Esophagus (tissue), 2 donors: Measurements from ENCODE around the gene RXRA. TPM values are rescaled to one million over a fixed set of nuclear protein-coding genes. Genes with fewer than 3 reads are reported as not detected.

Source experiments
- H3K27ac ChIP-seq, 2 donors: one replicate each; pipeline ENCODE4 v1.5.1; 2013; ENCODE audit warnings: low read depth in 2 of 2, mild to moderate bottlenecking in 2 of 2, inconsistent platforms in 1 of 2, low read length in 1 of 2, moderate library complexity in 1 of 2
- H3K27me3 ChIP-seq, 2 donors: one replicate each; pipeline ENCODE4 v1.6.1; 2013; ENCODE audit warnings: low read length in 2 of 2, control low read depth in 1 of 2, mild to moderate bottlenecking in 1 of 2; ENCODE audit not compliant: insufficient read depth in 2 of 2, control insufficient read depth in 1 of 2
- H3K36me3 ChIP-seq, 2 donors: one replicate each; pipeline ENCODE4 v1.6.1; 2013; ENCODE audit warnings: low read length in 1 of 2; ENCODE audit not compliant: control insufficient read depth in 2 of 2, insufficient read depth in 2 of 2
- H3K4me1 ChIP-seq, 2 donors: one replicate each; pipeline ENCODE4 v1.6.1; 2013; ENCODE audit warnings: low read length in 1 of 2; ENCODE audit not compliant: control insufficient read depth in 2 of 2, insufficient read depth in 2 of 2
- H3K4me3 ChIP-seq, 2 donors: one replicate each; pipeline ENCODE4 v1.5.1; 2013; ENCODE audit warnings: low read length in 2 of 2, mild to moderate bottlenecking in 2 of 2, low read depth in 1 of 2, moderate library complexity in 1 of 2
- H3K9me3 ChIP-seq, 2 donors: one replicate each; pipeline ENCODE4 v1.6.1; 2013; ENCODE audit warnings: mild to moderate bottlenecking in 2 of 2, low read depth in 1 of 2, low read length in 1 of 2, moderate library complexity in 1 of 2; ENCODE audit not compliant: control insufficient read depth in 2 of 2, insufficient read depth in 1 of 2
- WGBS, 2 donors: extraction: QIAGEN DNeasy Blood & Tissue Kit; methylation state at CpG; one replicate each; pipeline ENCODE4 v1.1.7; 2013; 5-methylcytosine and 5-hydroxymethylcytosine counted together
- polyA plus RNA-seq, 2 donors: library from polyadenylated mRNA; stranded (reverse); fragments of 200-250 nt; gene quantifications; one replicate each; pipeline ENCODE4 v1.2.3, GENCODE V29; 2013
- donor health status: healthy with polysubstance abuse.
- donor health status: Bipolar disorder and iron deficiency.

RXRA gene
- polyA plus RNA-seq, 2 donors: 31.4 to 63.4 TPM

- H3K9me3 ChIP-seq: no peaks in the 10 kb centered on the region
- 49 to 58% methylated on average over 27 of the region's 27 CpGs for WGBS, 2 donors
- H3K4me1 ChIP-seq: peaks cover 2 to 15% of the 10 kb centered on the region in 2 donors
- H3K4me3 ChIP-seq: no peak overlapping the region
- no peaks in the 10 kb centered on the region for H3K27me3 ChIP-seq
- no peak overlapping the region for H3K27ac ChIP-seq
- no peaks in the 10 kb centered on the region for H3K36me3 ChIP-seq
Measured at GRCh38 chr9:134286471-134287245, 39.6 kb upstream of the RXRA start.

GRCh38 chr9:134287591-134288491 is 38.4 kb upstream of the RXRA start:
- 56 to 59% methylated on average over 29 to 35 of the region's 35 CpGs for WGBS, 2 donors
- Histone ChIP-seq H3K9me3 (no peaks in the 10 kb centered on the region), H3K36me3 (no peaks in the 10 kb centered on the region), H3K4me3 (no peak overlapping the region), H3K27me3 (no peaks in the 10 kb centered on the region), H3K4me1 (peaks cover 2 to 13% of the 10 kb centered on the region in 2 donors), H3K27ac (no peak overlapping the region)

- Histone ChIP-seq H3K4me3 (no peak overlapping the region), H3K9me3 (no peaks in the 10 kb centered on the region), H3K27ac (no peak overlapping the region), H3K27me3 (no peaks in the 10 kb centered on the region), H3K36me3 (no peaks in the 10 kb centered on the region), H3K4me1 (peaks cover under 1 to 13% of the 10 kb centered on the region in 2 donors)
- 95% methylated on average over 10 of the region's 10 CpGs for whole genome bisulfite sequencing, 2 donors
Measured at GRCh38 chr9:134288746-134289145, 37.5 kb upstream of the RXRA start.

- no peak overlapping the region for H3K4me3 ChIP-seq
- WGBS, 2 donors: 79 to 82% methylated on average over 12 of the region's 12 CpGs
- no peak overlapping the region for H3K27ac ChIP-seq
- H3K27me3 ChIP-seq: no peaks in the 10 kb centered on the region
- peaks cover 0 to 13% of the 10 kb centered on the region in 2 donors for H3K4me1 ChIP-seq
- no peaks in the 10 kb centered on the region for H3K36me3 ChIP-seq
- no peaks in the 10 kb centered on the region for H3K9me3 ChIP-seq
Measured at GRCh38 chr9:134289241-134289875, 36.9 kb upstream of the RXRA start.

GRCh38 chr9:134290603-134291451 is 35.4 kb upstream of the RXRA start:
- Histone ChIP-seq H3K4me3 (no peak overlapping the region), H3K27ac (no peak overlapping the region), H3K27me3 (no peaks in the 10 kb centered on the region), H3K36me3 (no peaks in the 10 kb centered on the region), H3K9me3 (no peaks in the 10 kb centered on the region), H3K4me1 (peaks cover 0 to 13% of the 10 kb centered on the region in 2 donors)
- 95% methylated on average over 12 of the region's 12 CpGs for WGBS, 2 donors

- Histone ChIP-seq H3K27ac (no peak overlapping the region), H3K9me3 (no peaks in the 10 kb centered on the region), H3K27me3 (no peaks in the 10 kb centered on the region), H3K4me3 (no peak overlapping the region), H3K36me3 (no peaks in the 10 kb centered on the region), H3K4me1 (peaks cover 0 to 11% of the 10 kb centered on the region in 2 donors)
- WGBS, 2 donors: 69 to 76% methylated on average over 11 of the region's 11 CpGs
Measured at GRCh38 chr9:134291452-134291881, 34.8 kb upstream of the RXRA start.

GRCh38 chr9:134291961-134292871 is 34.0 kb upstream of the RXRA start:
- Histone ChIP-seq H3K9me3 (no peaks in the 10 kb centered on the region), H3K27ac (no peak overlapping the region), H3K4me1 (peaks cover 0 to 10% of the 10 kb centered on the region in 2 donors), H3K4me3 (no peak overlapping the region), H3K36me3 (no peaks in the 10 kb centered on the region), H3K27me3 (no peaks in the 10 kb centered on the region)
- WGBS, 2 donors: 89 to 91% methylated on average over 35 of the region's 35 CpGs

GRCh38 chr9:134293031-134293521 is 33.2 kb upstream of the RXRA start:
- H3K4me3 ChIP-seq: no peak overlapping the region
- H3K27me3 ChIP-seq: no peaks in the 10 kb centered on the region
- 63 to 75% methylated on average over 13 of the region's 13 CpGs for WGBS, 2 donors
- H3K36me3 ChIP-seq: no peaks in the 10 kb centered on the region
- no peaks in the 10 kb centered on the region for H3K9me3 ChIP-seq
- H3K4me1 ChIP-seq: peaks cover 0 to 10% of the 10 kb centered on the region in 2 donors
- H3K27ac ChIP-seq: no peak overlapping the region
